Upper lobe of right lung (tissue), 1 donor: ENCODE results near the gene COL24A1. TPM values are rescaled to one million over a fixed set of nuclear protein-coding genes. Genes with fewer than 3 reads are reported as not detected.

ENCODE experiments used
- ATAC-seq: fragments of 200-7000 bp; cut with Tn5 transposase; one replicate; pipeline ENCODE4 v1.9.1; 2020; ENCODE audit warnings: mild to moderate bottlenecking, moderate library complexity
- DNase-seq: peaks from one replicate; pipeline ENCODE4 v3.0.0-alpha.2; 2020
- H3K27ac ChIP-seq: fragments of 200-600 bp; one replicate; pipeline ENCODE4 v1.8.0; 2022
- H3K27me3 ChIP-seq: fragments of 200-600 bp; one replicate; pipeline ENCODE4 v1.8.0; 2022; ENCODE audit warnings: mild to moderate bottlenecking
- H3K36me3 ChIP-seq: fragments of 200-600 bp; one replicate; pipeline ENCODE4 v1.8.0; 2022
- H3K4me1 ChIP-seq: fragments of 200-600 bp; one replicate; pipeline ENCODE4 v1.8.0; 2022
- H3K4me3 ChIP-seq: fragments of 200-600 bp; one replicate; pipeline ENCODE4 v1.8.0; 2022; ENCODE audit warnings: mild to moderate bottlenecking
- H3K9me3 ChIP-seq: fragments of 200-600 bp; one replicate; pipeline ENCODE4 v1.8.0; 2022
- CTCF ChIP-seq: fragments of 200-600 bp; IDR thresholded peaks from one replicate; pipeline ENCODE4 v1.8.0; 2022; ENCODE audit warnings: antibody characterized with exemption
- intact Hi-C: fragments of 100-400 bp; cut with DNase I; formaldehyde crosslinking; loops from one replicate; pipeline ENCODE4 v1.11.0; 2022
- total RNA-seq: library from RNA; stranded (reverse); fragmentation: NEBNext Ultra II Directional; extraction: Animal tissue kit (Norgen Biotek cat#: 25700); gene quantifications from one replicate; pipeline ENCODE4 v1.2.1, GENCODE V29; 2021
- donor health status: DM: no; HTN: yes; CAD: no; lungs with severe emphysema.

COL24A1 gene
- total RNA-seq, 1 donor from 2014 or later = 1.6 TPM

GRCh38 chr1:86197206-86197855 lies 40.8 kb upstream of the COL24A1 start:
- intact Hi-C loops = no loop called here
- Histone ChIP-seq H3K4me3 (no peak overlapping the region), H3K9me3 (no peaks in the 10 kb centered on the region), H3K4me1 (no peaks in the 10 kb centered on the region), H3K27ac (no peak overlapping the region), H3K27me3 (no peaks in the 10 kb centered on the region), H3K36me3 (no peaks in the 10 kb centered on the region)
- TF ChIP-seq CTCF = no peak
- DNase-seq (no peak), ATAC-seq (no peak)

DNA sequence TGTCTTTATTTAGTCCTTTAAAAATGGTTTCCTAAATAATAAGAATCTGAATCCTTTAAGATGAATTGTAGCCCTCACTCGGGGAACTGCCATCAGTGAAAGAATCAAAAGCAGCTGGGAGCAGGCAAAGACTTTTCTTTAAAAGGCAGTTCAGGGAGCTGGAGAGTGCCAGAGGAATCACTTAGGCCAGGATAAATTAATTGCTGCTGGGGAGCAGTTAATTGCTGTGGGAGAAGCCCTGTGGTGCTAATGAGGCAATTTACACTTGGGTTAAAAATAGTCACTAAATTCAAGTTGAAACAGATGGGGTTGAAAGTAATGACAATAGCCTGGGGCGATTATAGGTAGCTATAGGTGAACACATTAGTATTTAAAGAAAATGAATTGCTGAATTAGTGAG lies 38.7 kb upstream of the COL24A1 start:
- ATAC-seq (no peak), DNase-seq (no peak)
- Histone ChIP-seq H3K27me3 (no peaks in the 10 kb centered on the region), H3K9me3 (no peaks in the 10 kb centered on the region), H3K36me3 (no peaks in the 10 kb centered on the region), H3K4me1 (no peaks in the 10 kb centered on the region), H3K27ac (no peak overlapping the region), H3K4me3 (no peak overlapping the region)
- TF ChIP-seq CTCF = no peak
- intact Hi-C loops = no loop called here

- DNase-seq (no peak), ATAC-seq (no peak)
- no peak overlapping the region for H3K27ac ChIP-seq
- no peaks in the 10 kb centered on the region for H3K9me3 ChIP-seq
- no peaks in the 10 kb centered on the region for H3K4me1 ChIP-seq
- TF ChIP-seq CTCF = no peak
- intact Hi-C loops = no loop called here
- no peaks in the 10 kb centered on the region for H3K27me3 ChIP-seq
- H3K36me3 ChIP-seq = no peaks in the 10 kb centered on the region
- H3K4me3 ChIP-seq = no peak overlapping the region
These were observed 38.0 kb upstream of the COL24A1 start for GRCh38 chr1:86194491-86195034.

DNA sequence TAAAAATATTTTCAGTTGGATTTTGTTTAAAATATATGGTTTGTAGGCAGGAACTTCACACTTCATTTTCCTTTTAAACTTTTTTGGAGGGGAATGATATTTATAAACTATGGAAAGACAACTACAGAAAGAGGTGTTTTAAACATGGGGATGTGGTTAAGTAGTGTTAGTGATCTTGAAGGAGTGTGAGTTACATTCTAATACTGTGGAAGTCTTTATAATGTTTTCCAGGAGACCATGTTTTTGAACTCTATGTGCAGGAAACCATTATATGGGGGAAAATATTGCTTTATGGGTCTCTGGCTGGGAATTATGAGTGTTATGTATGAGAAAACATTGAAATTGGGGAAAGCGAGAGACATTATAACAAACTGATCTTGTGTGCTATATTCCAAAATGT lies 35.8 kb upstream of the COL24A1 start:
- no peak overlapping the region for H3K27ac ChIP-seq
- no peak for TF ChIP-seq CTCF
- no peaks in the 10 kb centered on the region for H3K36me3 ChIP-seq
- no peak overlapping the region for H3K4me3 ChIP-seq
- intact Hi-C loops = no loop called here
- no peak for DNase-seq
- no peaks in the 10 kb centered on the region for H3K27me3 ChIP-seq
- H3K9me3 ChIP-seq = no peaks in the 10 kb centered on the region
- H3K4me1 ChIP-seq = no peaks in the 10 kb centered on the region
- ATAC-seq = no peak

DNA sequence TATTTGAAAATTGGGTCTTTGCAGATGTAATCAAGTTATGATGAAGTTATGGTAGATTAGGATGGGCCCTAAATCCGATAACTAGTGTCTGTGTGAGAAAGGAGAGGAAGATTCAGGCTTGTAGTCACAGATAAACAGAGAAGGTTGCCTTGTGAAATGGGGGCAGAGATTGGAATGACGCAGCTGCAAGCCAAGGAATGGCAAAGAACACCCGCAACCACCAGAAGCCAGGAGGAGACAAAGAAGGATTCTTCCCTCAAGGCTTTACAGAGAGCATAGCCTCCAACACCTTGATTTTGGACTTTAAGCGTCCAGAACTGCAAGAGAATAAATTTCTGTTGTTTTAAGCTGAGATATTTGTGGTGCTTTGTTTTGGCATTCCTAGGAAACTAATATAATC lies 35.4 kb upstream of the COL24A1 start:
- Histone ChIP-seq H3K4me1 (no peaks in the 10 kb centered on the region), H3K27ac (no peak overlapping the region), H3K4me3 (no peak overlapping the region), H3K36me3 (no peaks in the 10 kb centered on the region), H3K9me3 (no peaks in the 10 kb centered on the region), H3K27me3 (no peaks in the 10 kb centered on the region)
- no peak for TF ChIP-seq CTCF
- intact Hi-C loops = no loop called here
- no peak for DNase-seq
- ATAC-seq = no peak

GRCh38 chr1:86190873-86191272 lies 34.3 kb upstream of the COL24A1 start:
- no peaks in the 10 kb centered on the region for H3K4me1 ChIP-seq
- H3K36me3 ChIP-seq = no peaks in the 10 kb centered on the region
- ATAC-seq (no peak), DNase-seq (no peak)
- no peak overlapping the region for H3K4me3 ChIP-seq
- TF ChIP-seq CTCF = no peak
- no peaks in the 10 kb centered on the region for H3K27me3 ChIP-seq
- intact Hi-C loops = no loop called here
- H3K9me3 ChIP-seq = no peaks in the 10 kb centered on the region
- H3K27ac ChIP-seq = no peak overlapping the region
